ENCODE results near the gene KIFAP3.
"Not testable (repeated sequence)": the region's sequence is repeated elsewhere in the genome, so short reads cannot be mapped to it uniquely, and the experiment has no call there.

KIFAP3 gene

DNA sequence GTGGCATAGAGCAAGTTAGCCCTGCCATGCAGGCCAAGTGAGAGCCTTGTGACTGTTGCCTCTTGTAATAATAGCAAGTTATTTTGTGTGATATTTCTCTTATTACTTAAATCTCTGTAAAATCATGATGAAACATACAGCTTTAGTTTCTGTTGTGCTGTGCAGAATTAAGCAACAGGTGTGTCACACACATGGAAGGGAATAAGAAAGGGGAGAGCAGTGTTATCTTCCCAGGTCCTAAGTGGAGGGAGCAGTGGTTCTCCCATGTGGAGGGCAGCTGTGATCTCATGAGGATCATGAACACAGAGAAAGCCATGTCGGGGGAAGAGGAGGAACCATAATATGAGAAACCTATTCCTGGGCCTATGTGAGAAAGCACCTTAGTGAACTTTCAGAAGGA lies 155.6 kb downstream of the KIFAP3 start:
- H3K27ac ChIP-seq (ENCODE audit: low read depth, low read length), result no peak overlapping the region

GRCh38 chr1:169918220-169918619 lies 156.3 kb downstream of the KIFAP3 start:
- H3K27ac ChIP-seq (ENCODE audit: low read depth, low read length); H3K9me3 ChIP-seq (ENCODE audit: insufficient read depth, low read length); H3K4me3 ChIP-seq (ENCODE audit: insufficient read depth, low read length, poor library complexity, severe bottlenecking); H3K9me2 ChIP-seq (replicated peaks; ENCODE audit: insufficient read depth, low read length); H3K79me2 ChIP-seq (ENCODE audit: insufficient read depth, low read length); H3K27me3 ChIP-seq (ENCODE audit: low read length); H2AFZ ChIP-seq (ENCODE audit: low read depth, low read length, severe bottlenecking); H3K4me2 ChIP-seq (ENCODE audit: low read depth, low read length, poor library complexity, severe bottlenecking); H3K36me3 ChIP-seq (ENCODE audit: low read length); H4K20me1 ChIP-seq (ENCODE audit: low read depth, low read length); H3K9ac ChIP-seq (ENCODE audit: low read length); H3F3A ChIP-seq (ENCODE audit: insufficient read depth): not testable (repeated sequence)

More for the DNA sequence above, 155.6 kb downstream of the KIFAP3 start:
- H3K36me3 ChIP-seq (ENCODE audit: low read length), result no peaks in the 10 kb centered on the region
- no peaks in the 10 kb centered on the region for H3K27me3 ChIP-seq (ENCODE audit: low read length)
- H3K4me3 ChIP-seq (ENCODE audit: insufficient read depth, low read length, poor library complexity, severe bottlenecking), result no peak overlapping the region
- H3K9ac ChIP-seq (ENCODE audit: low read length), result no peak overlapping the region
- H3F3A ChIP-seq (ENCODE audit: insufficient read depth), result no peaks in the 10 kb centered on the region
- H3K9me2 ChIP-seq (replicated peaks; ENCODE audit: insufficient read depth, low read length), result no peaks in the 10 kb centered on the region
- no peaks in the 10 kb centered on the region for H4K20me1 ChIP-seq (ENCODE audit: low read depth, low read length)
- no peak overlapping the region for H2AFZ ChIP-seq (ENCODE audit: low read depth, low read length, severe bottlenecking)
- TF ChIP-seq EZH2phosphoT487 (conservative IDR thresholded peaks at IDR 0.05; ENCODE audit: low read length) (no peak), CTCF (IDR thresholded peaks at IDR 0.05; ENCODE audit: insufficient read depth, low read length, poor library complexity, severe bottlenecking) (no peak)
- H3K79me2 ChIP-seq (ENCODE audit: insufficient read depth, low read length), result no peaks in the 10 kb centered on the region
- no peaks in the 10 kb centered on the region for H3K9me3 ChIP-seq (ENCODE audit: insufficient read depth, low read length)
- H3K4me2 ChIP-seq (ENCODE audit: low read depth, low read length, poor library complexity, severe bottlenecking), result no peak overlapping the region

DNA sequence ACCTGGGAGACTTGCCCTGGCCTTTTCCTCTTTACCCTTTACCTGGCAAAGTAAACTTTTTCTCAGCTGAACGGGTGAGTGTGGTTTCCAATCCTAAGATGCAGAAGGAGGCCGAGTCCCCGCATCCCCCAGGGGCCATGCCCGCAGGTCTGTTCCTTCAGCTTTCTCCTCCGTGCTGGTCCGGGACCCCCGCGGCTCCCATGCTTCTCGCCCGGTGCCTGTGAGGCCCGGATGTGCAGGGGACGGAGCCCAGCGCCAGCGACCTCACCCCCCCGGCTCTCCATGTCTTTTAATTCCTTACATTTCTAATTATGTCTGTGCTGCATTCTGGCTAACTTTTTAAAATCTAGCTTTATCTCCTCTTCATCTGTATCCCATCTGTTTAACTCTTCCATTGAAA lies 159.3 kb downstream of the KIFAP3 start:
- H3K27ac ChIP-seq (ENCODE audit: low read depth, low read length), result no peak overlapping the region
- no peaks in the 10 kb centered on the region for H4K20me1 ChIP-seq (ENCODE audit: low read depth, low read length)
- H3K36me3 ChIP-seq (ENCODE audit: low read length), result no peaks in the 10 kb centered on the region
- no peak overlapping the region for H3K4me2 ChIP-seq (ENCODE audit: low read depth, low read length, poor library complexity, severe bottlenecking)
- H3K4me3 ChIP-seq (ENCODE audit: insufficient read depth, low read length, poor library complexity, severe bottlenecking), result no peak overlapping the region
- H3K27me3 ChIP-seq (ENCODE audit: low read length), result no peaks in the 10 kb centered on the region
- H3K9ac ChIP-seq (ENCODE audit: low read length), result no peak overlapping the region
- H3F3A ChIP-seq (ENCODE audit: insufficient read depth), result no peaks in the 10 kb centered on the region
- H2AFZ ChIP-seq (ENCODE audit: low read depth, low read length, severe bottlenecking), result no peak overlapping the region
- H3K79me2 ChIP-seq (ENCODE audit: insufficient read depth, low read length), result no peaks in the 10 kb centered on the region
- H3K9me2 ChIP-seq (replicated peaks; ENCODE audit: insufficient read depth, low read length), result no peaks in the 10 kb centered on the region
- H3K9me3 ChIP-seq (ENCODE audit: insufficient read depth, low read length), result no peaks in the 10 kb centered on the region
- TF ChIP-seq CTCF (IDR thresholded peaks at IDR 0.05; ENCODE audit: insufficient read depth, low read length, poor library complexity, severe bottlenecking), result no peak
- TF ChIP-seq EZH2phosphoT487 (conservative IDR thresholded peaks at IDR 0.05; ENCODE audit: low read length), result no peak

DNA sequence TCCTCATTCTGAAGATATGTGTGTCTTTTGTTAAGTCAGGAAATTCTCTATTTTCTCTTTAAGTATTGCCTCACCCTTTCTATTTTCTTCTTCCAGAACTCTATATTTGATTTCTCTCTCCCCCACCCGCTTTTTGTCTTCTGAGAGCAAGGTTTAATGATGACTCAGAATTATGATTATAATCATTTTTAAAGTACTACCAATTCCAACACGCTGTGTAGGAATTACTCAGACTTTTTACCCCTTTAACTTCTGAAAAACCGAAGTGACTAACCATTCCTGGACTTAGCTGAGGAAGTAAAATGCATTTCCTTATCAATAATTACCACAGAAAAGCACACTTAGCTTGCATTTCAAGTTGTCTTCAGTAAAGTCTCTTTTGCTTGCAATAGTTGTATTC lies 160.0 kb downstream of the KIFAP3 start:
- TF ChIP-seq EZH2phosphoT487 (conservative IDR thresholded peaks at IDR 0.05; ENCODE audit: low read length) (no peak), CTCF (IDR thresholded peaks at IDR 0.05; ENCODE audit: insufficient read depth, low read length, poor library complexity, severe bottlenecking) (no peak)
- H3K9ac ChIP-seq (ENCODE audit: low read length), result no peak overlapping the region
- no peak overlapping the region for H3K4me2 ChIP-seq (ENCODE audit: low read depth, low read length, poor library complexity, severe bottlenecking)

More for the DNA sequence above, 160.0 kb downstream of the KIFAP3 start:
- Histone ChIP-seq H3K9me3 (ENCODE audit: insufficient read depth, low read length) (no peaks in the 10 kb centered on the region), H3K36me3 (ENCODE audit: low read length) (no peaks in the 10 kb centered on the region), H3K79me2 (ENCODE audit: insufficient read depth, low read length) (no peaks in the 10 kb centered on the region), H3F3A (ENCODE audit: insufficient read depth) (no peaks in the 10 kb centered on the region), H3K27ac (ENCODE audit: low read depth, low read length) (no peak overlapping the region), H3K9me2 (replicated peaks; ENCODE audit: insufficient read depth, low read length) (no peaks in the 10 kb centered on the region), H3K27me3 (ENCODE audit: low read length) (no peaks in the 10 kb centered on the region), H3K4me3 (ENCODE audit: insufficient read depth, low read length, poor library complexity, severe bottlenecking) (no peak overlapping the region), H2AFZ (ENCODE audit: low read depth, low read length, severe bottlenecking) (no peak overlapping the region), H4K20me1 (ENCODE audit: low read depth, low read length) (no peaks in the 10 kb centered on the region)

Measured in SU-DHL-6 (cell line).